ENCODE data around the gene MTTP. TPM values are rescaled to one million over a fixed set of nuclear protein-coding genes. Genes with fewer than 3 reads are reported as not detected.

Gene MTTP
- total RNA-seq, 2 donors from 2014 or later = 1.5 TPM; not detected in 1

- intact Hi-C loops (cut with DNase I) = loop anchor here (2.0 to 10.0 kb wide), 3 partner anchors 241 to 385 kb away; no protein-coding TSS in a partner anchor
- WGBS = under 1% methylated on average over 48 of the region's 48 CpGs
These were observed 11.1 kb upstream of the MTTP start, which contains the start of gene TRMT10A for GRCh38 chr4:99563310-99564186. TRMT10A (minus strand) TSS chr4:99564039; CDS start chr4:99559338, 4,701 bp downstream.

GRCh38 chr4:99564921-99565320, 9.7 kb upstream of the MTTP start:
- Histone ChIP-seq H3K36me3 (no peaks in the 10 kb centered on the region), H3K27me3 (replicated peaks; ENCODE audit: insufficient read depth) (no peaks in the 10 kb centered on the region), H3K27ac (no peak overlapping the region), H3K4me3 (no peak overlapping the region), H3K4me1 (replicated peaks) (no peaks in the 10 kb centered on the region), H3K9me3 (no peaks in the 10 kb centered on the region)
- TF ChIP-seq POLR2A (IDR thresholded peaks at IDR 0.05) = no peak
- no peak for TF ChIP-seq POLR2AphosphoS5 (IDR thresholded peaks at IDR 0.05)
- no peak for TF ChIP-seq CTCF (IDR thresholded peaks at IDR 0.05)
- DNase-seq (ENCODE audit: low spot score) = no peak
- intact Hi-C loops (cut with DNase I) = loop anchor here (5.0 to 10.0 kb wide), 2 partner anchors 240 to 322 kb away; no protein-coding TSS in a partner anchor

More at GRCh38 chr4:99563310-99564186, 11.1 kb upstream of the MTTP start, which contains the start of gene TRMT10A:
- peak; percentile 97 for DNase-seq (ENCODE audit: low spot score)
- Histone ChIP-seq H3K27me3 (replicated peaks; ENCODE audit: insufficient read depth) (no peaks in the 10 kb centered on the region), H3K4me3 (peak within 1 kb of the TSS; percentile 53 to 68), H3K27ac (peak within 1 kb of the TSS; percentile 94 to 95), H3K36me3 (no peaks in the 10 kb centered on the region), H3K4me1 (replicated peaks) (no peaks in the 10 kb centered on the region), H3K9me3 (no peaks in the 10 kb centered on the region)
- TF ChIP-seq POLR2AphosphoS5 (IDR thresholded peaks at IDR 0.05) = peak; percentile 87
- TF ChIP-seq POLR2A (IDR thresholded peaks at IDR 0.05) = peak; percentile 37
- TF ChIP-seq CTCF (IDR thresholded peaks at IDR 0.05) = peak in 2 of 4 experiments; percentile 29 to 34

GRCh38 chr4:99571883-99572282, 2.7 kb upstream of the MTTP start:
- TF ChIP-seq CTCF (IDR thresholded peaks at IDR 0.05) (no peak), POLR2AphosphoS5 (IDR thresholded peaks at IDR 0.05) (no peak), POLR2A (IDR thresholded peaks at IDR 0.05) (no peak)
- no peak for DNase-seq (ENCODE audit: low spot score)
- intact Hi-C loops (cut with DNase I) = no loop called here
- Histone ChIP-seq H3K27ac (no peak overlapping the region), H3K4me3 (no peak overlapping the region), H3K9me3 (no peaks in the 10 kb centered on the region), H3K27me3 (replicated peaks; ENCODE audit: insufficient read depth) (no peaks in the 10 kb centered on the region), H3K4me1 (replicated peaks) (no peaks in the 10 kb centered on the region), H3K36me3 (no peaks in the 10 kb centered on the region)
- WGBS = 39% methylated on average over 1 of the region's 1 CpG

GRCh38 chr4:99572527-99573240, 1.9 kb upstream of the MTTP start:
- H3K4me3 ChIP-seq = no peak overlapping the region
- no peaks in the 10 kb centered on the region for H3K4me1 ChIP-seq (replicated peaks)
- WGBS = 33% methylated on average over 6 of the region's 6 CpGs
- H3K27ac ChIP-seq = no peak overlapping the region
- no peaks in the 10 kb centered on the region for H3K9me3 ChIP-seq
- no peaks in the 10 kb centered on the region for H3K27me3 ChIP-seq (replicated peaks; ENCODE audit: insufficient read depth)
- no peaks in the 10 kb centered on the region for H3K36me3 ChIP-seq
- no peak for DNase-seq (ENCODE audit: low spot score)
- intact Hi-C loops (cut with DNase I) = no loop called here
- no peak for TF ChIP-seq POLR2AphosphoS5 (IDR thresholded peaks at IDR 0.05)
- no peak for TF ChIP-seq CTCF (IDR thresholded peaks at IDR 0.05)
- no peak for TF ChIP-seq POLR2A (IDR thresholded peaks at IDR 0.05)
